ENCODE data around the gene SLC6A6. TPM values are rescaled to one million over a fixed set of nuclear protein-coding genes. Genes with fewer than 3 reads are reported as not detected.
A peak's percentile ranks its signal among the peaks of the same experiment; 100 is the strongest.

The SLC6A6 gene
- total and polyA plus RNA-seq, 10 donors = 3.4 to 150 (median 104) TPM

DNA sequence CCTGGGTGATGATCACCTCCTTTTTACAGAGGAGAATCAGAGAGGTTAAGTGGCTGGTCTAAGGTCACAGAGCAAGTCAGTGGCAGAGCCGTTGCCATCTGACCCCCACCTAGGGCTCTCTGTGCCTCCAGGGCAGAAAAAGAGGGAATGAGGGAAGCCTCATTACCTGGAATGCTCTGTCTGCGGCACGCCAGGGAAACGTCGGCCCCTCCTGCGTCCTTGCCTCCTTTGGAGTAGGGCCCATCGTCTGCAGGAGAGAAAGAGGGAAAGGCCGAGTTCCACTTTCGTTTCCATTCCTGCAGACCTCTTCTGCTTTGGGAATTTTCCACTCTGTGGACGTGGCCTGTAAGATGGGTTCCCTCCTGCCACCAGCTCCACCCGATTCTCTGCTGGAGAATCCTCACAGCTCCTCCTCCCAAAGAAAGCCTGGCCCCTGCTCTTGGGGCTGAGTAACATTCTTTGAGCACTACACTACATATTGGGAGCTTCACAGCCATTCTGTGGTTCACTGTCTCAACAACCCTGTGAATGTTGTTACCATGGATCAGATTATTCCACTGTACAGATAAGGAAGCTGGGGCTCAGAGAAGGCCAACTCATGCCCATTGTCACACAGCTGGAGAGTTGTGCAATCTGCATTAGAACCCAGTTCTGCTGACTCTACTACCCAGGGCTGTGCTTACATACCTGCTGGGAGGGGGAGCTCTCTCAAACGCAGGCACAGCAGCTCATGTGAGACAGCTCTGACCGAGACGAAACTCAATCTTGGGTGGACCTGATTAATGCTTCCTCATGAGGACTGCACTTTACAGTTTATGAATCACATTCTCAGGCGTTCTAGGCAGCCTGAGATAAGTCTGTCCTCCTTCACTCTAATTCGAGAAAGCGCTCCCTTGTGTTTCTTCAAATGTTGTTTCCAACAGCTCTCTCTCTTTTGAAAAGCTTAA is 123.6 kb downstream of the SLC6A6 start:
- no peak for DNase-seq
- Histone ChIP-seq H3K9me3 (no peaks in the 10 kb centered on the region), H3K4me1 (peaks cover 0 to 24% (median 0%) of the 10 kb centered on the region in 6 donors), H3K27me3 (replicated peaks in 1 of 7) (peaks cover 0 to 7% (median 0%) of the 10 kb centered on the region in 7 donors), H3K4me3 (peak overlapping the region in 2 of 8 donors; percentile 13 to 21), H3K27ac (peak overlapping the region in 6 of 8 donors; percentile 22 to 61 (median 52)), H3K36me3 (no peaks in the 10 kb centered on the region)
- WGBS, 5 donors = 64 to 75% (median 67%) methylated on average over 17 of the region's 17 CpGs
- peak in 1 of 3 donors; percentile 39 for TF ChIP-seq POLR2AphosphoS5 (IDR thresholded peaks at IDR 0.05)
- TF ChIP-seq, protein P1, sequence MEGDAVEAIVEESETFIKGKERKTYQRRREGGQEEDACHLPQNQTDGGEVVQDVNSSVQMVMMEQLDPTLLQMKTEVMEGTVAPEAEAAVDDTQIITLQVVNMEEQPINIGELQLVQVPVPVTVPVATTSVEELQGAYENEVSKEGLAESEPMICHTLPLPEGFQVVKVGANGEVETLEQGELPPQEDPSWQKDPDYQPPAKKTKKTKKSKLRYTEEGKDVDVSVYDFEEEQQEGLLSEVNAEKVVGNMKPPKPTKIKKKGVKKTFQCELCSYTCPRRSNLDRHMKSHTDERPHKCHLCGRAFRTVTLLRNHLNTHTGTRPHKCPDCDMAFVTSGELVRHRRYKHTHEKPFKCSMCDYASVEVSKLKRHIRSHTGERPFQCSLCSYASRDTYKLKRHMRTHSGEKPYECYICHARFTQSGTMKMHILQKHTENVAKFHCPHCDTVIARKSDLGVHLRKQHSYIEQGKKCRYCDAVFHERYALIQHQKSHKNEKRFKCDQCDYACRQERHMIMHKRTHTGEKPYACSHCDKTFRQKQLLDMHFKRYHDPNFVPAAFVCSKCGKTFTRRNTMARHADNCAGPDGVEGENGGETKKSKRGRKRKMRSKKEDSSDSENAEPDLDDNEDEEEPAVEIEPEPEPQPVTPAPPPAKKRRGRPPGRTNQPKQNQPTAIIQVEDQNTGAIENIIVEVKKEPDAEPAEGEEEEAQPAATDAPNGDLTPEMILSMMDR (IDR thresholded peaks at IDR 0.05 in 8 of 11, conservative IDR thresholded peaks at IDR 0.05 in 3 of 11) = no peak
- intact Hi-C loops (cut with DNase I; ENCODE audit: low total_unique reads) = no loop called here

DNA sequence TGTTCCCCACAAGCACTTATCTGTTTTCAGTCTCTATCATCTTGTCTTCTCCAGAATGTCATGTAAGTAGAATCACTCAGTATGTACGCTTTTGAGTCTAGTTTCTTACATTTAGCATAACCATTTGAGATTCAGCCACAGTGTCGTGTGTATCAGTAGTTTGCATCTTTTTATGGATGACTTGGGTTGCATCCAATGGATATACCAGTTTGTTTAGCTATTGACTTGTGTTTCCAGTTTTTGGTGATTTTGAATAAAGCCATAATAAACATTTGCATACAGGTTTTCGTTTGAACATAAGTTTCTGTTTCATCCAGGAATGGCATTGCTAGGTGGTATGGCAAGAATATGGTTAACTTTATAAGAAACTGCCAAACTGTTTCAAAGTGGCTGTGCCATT is 125.7 kb downstream of the SLC6A6 start:
- intact Hi-C loops (cut with DNase I; ENCODE audit: low total_unique reads) = no loop called here
- H3K36me3 ChIP-seq = no peaks in the 10 kb centered on the region
- no peak overlapping the region for H3K4me3 ChIP-seq
- no peak for DNase-seq
- WGBS, 5 donors = 68 to 88% (median 79%) methylated on average over 3 of the region's 3 CpGs
- H3K9me3 ChIP-seq = no peaks in the 10 kb centered on the region
- peaks cover 0 to 33% (median 0%) of the 10 kb centered on the region in 6 donors for H3K4me1 ChIP-seq
- H3K27ac ChIP-seq = no peak overlapping the region
- TF ChIP-seq, protein P1 (IDR thresholded peaks at IDR 0.05 in 8 of 11, conservative IDR thresholded peaks at IDR 0.05 in 3 of 11) = no peak
- TF ChIP-seq POLR2AphosphoS5 (IDR thresholded peaks at IDR 0.05) (no peak), POLR2A (IDR thresholded peaks at IDR 0.05) (no peak)
- peaks cover 0 to 12% (median 0%) of the 10 kb centered on the region in 7 donors for H3K27me3 ChIP-seq (replicated peaks in 1 of 7)

DNA sequence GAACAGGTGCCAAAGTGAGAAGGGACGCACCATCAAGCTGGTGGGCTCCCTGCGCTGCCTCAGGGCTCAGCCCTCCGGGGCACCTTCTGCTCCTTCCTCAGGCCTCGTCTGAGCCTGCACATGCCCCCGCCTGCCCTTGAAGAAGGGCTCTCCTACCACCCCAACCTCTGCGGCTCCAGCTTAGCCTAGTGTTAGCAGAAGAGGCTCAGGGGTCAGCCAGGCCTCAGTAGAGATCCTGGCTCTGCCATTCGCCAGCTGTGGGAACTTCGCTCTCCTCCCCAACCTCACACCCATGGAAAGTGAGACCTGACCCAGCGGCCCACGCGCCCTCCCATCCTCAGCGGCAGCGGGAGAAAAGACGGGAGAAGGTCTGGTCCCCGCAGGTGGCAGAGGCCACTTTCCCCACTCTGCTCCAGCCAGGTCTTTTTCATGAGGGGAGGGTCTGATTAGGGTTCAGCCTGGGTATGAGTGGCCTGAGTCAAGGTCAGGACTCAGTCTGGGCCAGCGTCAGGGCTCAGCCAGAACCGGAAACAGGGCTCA is 129.5 kb downstream of the SLC6A6 start:
- H3K4me1 ChIP-seq = peaks cover 0 to 29% (median 0%) of the 10 kb centered on the region in 6 donors
- intact Hi-C loops (cut with DNase I; ENCODE audit: low total_unique reads) = no loop called here
- H3K27me3 ChIP-seq (replicated peaks in 1 of 7) = peaks cover 0 to 18% (median 0%) of the 10 kb centered on the region in 7 donors
- no peaks in the 10 kb centered on the region for H3K36me3 ChIP-seq
- no peaks in the 10 kb centered on the region for H3K9me3 ChIP-seq
- no peak overlapping the region for H3K4me3 ChIP-seq
- WGBS, 5 donors = 88 to 97% (median 89%) methylated on average over 6 to 17 of the region's 17 CpGs
- peak; percentile 57 for DNase-seq
- TF ChIP-seq POLR2A (IDR thresholded peaks at IDR 0.05) (no peak), POLR2AphosphoS5 (IDR thresholded peaks at IDR 0.05) (no peak)
- TF ChIP-seq, protein P1 (IDR thresholded peaks at IDR 0.05 in 8 of 11, conservative IDR thresholded peaks at IDR 0.05 in 3 of 11) = no peak
- H3K27ac ChIP-seq = peak overlapping the region in 1 of 8 donors; percentile 47

Data from spleen (tissue), 11 donors.